Activated T-cell treated with anti-CD3 and anti-CD28 coated beads, Interleukin-2, amount 50 U/mL, for 24 hours (primary cell): ENCODE data around the gene RFX4.

Experiments used
- DNase-seq: peaks from one replicate; pipeline ENCODE4 v3.0.0-alpha.2; 2020
- H3K27ac Mint-ChIP-seq: 2 replicates; pipeline ENCODE4 v1.8.0; 2020; ENCODE audit warnings: mild to moderate bottlenecking, mixed read lengths
- H3K27me3 Mint-ChIP-seq: 2 replicates; pipeline ENCODE4 v1.8.0; 2020; ENCODE audit warnings: mixed read lengths
- H3K36me3 Mint-ChIP-seq: 2 replicates; pipeline ENCODE4 v1.8.0; 2020; ENCODE audit warnings: low read depth, mixed read lengths
- H3K4me1 Mint-ChIP-seq: 2 replicates; pipeline ENCODE4 v1.8.0; 2020; ENCODE audit warnings: low read depth, mixed read lengths
- H3K4me3 Mint-ChIP-seq: 2 replicates; pipeline ENCODE4 v1.8.0; 2020; ENCODE audit warnings: mild to moderate bottlenecking, moderate library complexity, mixed read lengths
- H3K9me3 Mint-ChIP-seq: 2 replicates; pipeline ENCODE4 v1.8.0; 2020; ENCODE audit warnings: mixed read lengths

The RFX4 gene

GRCh38 chr12:106648736-106649135 is 65.9 kb downstream of the RFX4 start:
- H3K4me1 Mint-ChIP-seq: no peaks in the 10 kb centered on the region
- no peaks in the 10 kb centered on the region for H3K9me3 Mint-ChIP-seq
- no peak for DNase-seq
- H3K27me3 Mint-ChIP-seq: peaks cover 3% of the 10 kb centered on the region
- no peaks in the 10 kb centered on the region for H3K36me3 Mint-ChIP-seq
- H3K27ac Mint-ChIP-seq: no peak overlapping the region
- H3K4me3 Mint-ChIP-seq: no peak overlapping the region

DNA sequence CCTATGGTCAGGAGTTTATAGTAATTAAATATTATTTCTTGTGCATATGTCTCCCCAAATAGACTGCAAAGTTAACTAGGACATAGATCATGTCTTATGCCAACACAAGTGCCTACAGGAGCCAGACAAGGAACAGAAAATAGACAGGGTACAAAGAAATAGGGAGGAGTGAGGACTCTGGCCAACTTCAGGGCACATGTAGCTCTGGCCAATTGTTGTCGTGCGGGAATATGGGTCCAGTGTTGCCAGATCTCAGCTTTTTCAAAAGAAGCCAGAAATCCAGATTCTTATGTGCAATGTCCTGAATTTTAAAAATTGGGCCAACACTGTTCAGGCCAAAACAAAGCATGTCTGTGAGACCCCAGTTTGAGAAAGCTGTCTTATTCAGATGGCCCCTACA is 68.7 kb downstream of the RFX4 start:
- no peaks in the 10 kb centered on the region for H3K4me1 Mint-ChIP-seq
- H3K27me3 Mint-ChIP-seq: peaks cover 3% of the 10 kb centered on the region
- H3K9me3 Mint-ChIP-seq: no peaks in the 10 kb centered on the region
- no peak overlapping the region for H3K4me3 Mint-ChIP-seq
- no peak for DNase-seq
- no peaks in the 10 kb centered on the region for H3K36me3 Mint-ChIP-seq
- H3K27ac Mint-ChIP-seq: no peak overlapping the region

DNA sequence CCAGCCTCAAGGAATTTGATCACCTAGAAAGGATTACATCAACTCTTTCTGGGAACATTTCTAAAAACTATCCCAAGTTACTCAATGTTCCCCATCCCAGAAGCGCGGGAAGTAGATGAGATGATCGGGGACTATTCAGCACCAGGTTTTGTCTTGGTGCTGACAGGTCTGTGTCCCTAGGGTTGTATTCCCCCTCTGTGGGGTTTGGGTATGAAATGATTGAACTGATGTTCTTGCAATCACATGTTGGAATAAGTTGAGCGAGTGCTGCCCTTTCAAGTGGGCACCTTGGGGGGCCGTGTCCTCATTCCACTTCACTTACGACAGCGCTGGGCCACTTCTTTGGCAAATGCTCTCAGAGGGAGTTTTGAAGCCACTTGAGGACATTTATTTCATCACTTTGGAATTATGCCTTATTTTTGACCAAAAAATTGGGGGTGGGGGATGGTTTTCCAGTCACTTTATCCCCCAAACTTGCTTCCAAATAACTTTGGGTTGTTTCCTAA is 69.8 kb downstream of the RFX4 start:
- no peaks in the 10 kb centered on the region for H3K9me3 Mint-ChIP-seq
- H3K27ac Mint-ChIP-seq: no peak overlapping the region
- no peaks in the 10 kb centered on the region for H3K36me3 Mint-ChIP-seq
- no peaks in the 10 kb centered on the region for H3K4me1 Mint-ChIP-seq
- no peak overlapping the region for H3K4me3 Mint-ChIP-seq
- peaks cover 3% of the 10 kb centered on the region for H3K27me3 Mint-ChIP-seq
- DNase-seq: no peak

DNA sequence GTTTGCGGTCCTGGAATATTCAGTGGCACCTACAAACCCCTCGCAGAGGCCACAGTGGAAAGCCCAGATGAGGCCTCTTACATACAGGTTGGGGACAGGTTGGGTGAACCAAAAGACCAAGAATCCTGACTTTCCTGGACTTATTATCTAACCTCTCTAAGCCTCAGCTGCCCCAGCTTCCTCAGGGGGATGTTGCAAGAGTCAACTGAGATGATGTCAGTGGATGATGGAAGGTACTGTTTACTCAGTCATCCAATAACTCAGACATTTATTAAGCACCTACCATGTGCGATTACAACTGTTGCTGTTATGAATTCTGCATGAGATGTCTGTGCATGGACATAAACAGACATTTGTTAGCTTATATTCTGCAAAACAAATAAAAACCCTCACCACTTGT is 72.8 kb downstream of the RFX4 start:
- Mint-ChIP-seq H3K4me1 (no peaks in the 10 kb centered on the region), H3K27ac (no peak overlapping the region), H3K27me3 (peaks cover 2% of the 10 kb centered on the region), H3K36me3 (no peaks in the 10 kb centered on the region), H3K4me3 (no peak overlapping the region), H3K9me3 (no peaks in the 10 kb centered on the region)
- DNase-seq: no peak

GRCh38 chr12:106657488-106657887 is 74.7 kb downstream of the RFX4 start:
- H3K4me3 Mint-ChIP-seq: no peak overlapping the region
- no peaks in the 10 kb centered on the region for H3K4me1 Mint-ChIP-seq
- H3K27ac Mint-ChIP-seq: no peak overlapping the region
- no peaks in the 10 kb centered on the region for H3K36me3 Mint-ChIP-seq
- H3K27me3 Mint-ChIP-seq: peaks cover 2% of the 10 kb centered on the region
- no peak for DNase-seq
- H3K9me3 Mint-ChIP-seq: peaks cover 13% of the 10 kb centered on the region

GRCh38 chr12:106663385-106663784 is 80.6 kb downstream of the RFX4 start:
- no peak overlapping the region for H3K4me3 Mint-ChIP-seq
- no peak overlapping the region for H3K27ac Mint-ChIP-seq
- no peaks in the 10 kb centered on the region for H3K36me3 Mint-ChIP-seq
- DNase-seq: no peak
- H3K27me3 Mint-ChIP-seq: no peaks in the 10 kb centered on the region
- H3K9me3 Mint-ChIP-seq: peaks cover 32% of the 10 kb centered on the region
- H3K4me1 Mint-ChIP-seq: no peaks in the 10 kb centered on the region

GRCh38 chr12:106669216-106669615 is 86.4 kb downstream of the RFX4 start:
- Mint-ChIP-seq H3K36me3 (no peaks in the 10 kb centered on the region), H3K4me1 (no peaks in the 10 kb centered on the region), H3K27me3 (peaks cover 48% of the 10 kb centered on the region), H3K9me3 (peaks cover 8% of the 10 kb centered on the region), H3K4me3 (no peak overlapping the region), H3K27ac (no peak overlapping the region)
- no peak for DNase-seq

DNA sequence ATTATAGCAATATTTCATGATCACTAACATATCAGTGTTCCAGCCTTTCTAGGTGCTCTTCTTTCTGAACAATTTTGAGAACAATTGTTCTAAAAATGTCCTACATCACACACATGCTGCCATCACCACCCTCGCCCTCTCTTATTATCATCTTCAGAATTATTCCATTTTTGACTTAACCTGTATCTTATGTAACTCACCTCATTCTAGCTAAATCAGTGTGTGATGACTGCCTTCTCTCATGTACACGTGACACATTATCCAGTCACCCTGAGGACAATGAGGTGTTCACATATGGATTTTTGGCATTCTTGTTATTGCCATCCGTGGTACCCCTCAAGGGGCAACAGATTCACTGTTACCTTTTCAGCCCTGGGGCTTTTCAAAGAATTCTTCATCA is 87.3 kb downstream of the RFX4 start:
- no peaks in the 10 kb centered on the region for H3K4me1 Mint-ChIP-seq
- H3K9me3 Mint-ChIP-seq: no peaks in the 10 kb centered on the region
- no peaks in the 10 kb centered on the region for H3K36me3 Mint-ChIP-seq
- H3K27me3 Mint-ChIP-seq: peaks cover 48% of the 10 kb centered on the region
- no peak overlapping the region for H3K27ac Mint-ChIP-seq
- no peak overlapping the region for H3K4me3 Mint-ChIP-seq
- no peak for DNase-seq

DNA sequence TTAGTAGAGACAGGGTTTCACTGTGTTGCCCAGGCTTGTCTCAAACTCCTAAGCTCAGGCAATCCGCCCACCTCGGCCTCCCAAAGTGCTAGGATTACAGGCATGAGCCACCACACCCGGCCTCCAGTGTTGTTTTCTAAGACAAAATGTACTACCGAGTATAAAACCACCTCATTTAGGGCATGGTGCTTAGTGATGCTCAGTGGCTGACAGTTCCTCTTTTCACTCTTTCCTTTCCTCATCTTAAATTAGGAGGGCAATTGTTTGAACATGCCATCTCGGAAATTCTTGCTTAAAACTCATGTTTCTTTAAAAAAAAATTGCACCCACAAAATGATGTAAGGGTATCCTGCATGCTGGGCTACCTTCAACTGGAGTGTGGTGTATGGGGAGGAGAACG is 89.0 kb downstream of the RFX4 start:
- Mint-ChIP-seq H3K36me3 (no peaks in the 10 kb centered on the region), H3K27me3 (peaks cover 48% of the 10 kb centered on the region), H3K9me3 (no peaks in the 10 kb centered on the region), H3K4me1 (no peaks in the 10 kb centered on the region), H3K4me3 (no peak overlapping the region), H3K27ac (no peak overlapping the region)
- no peak for DNase-seq

- Mint-ChIP-seq H3K4me3 (no peak overlapping the region), H3K36me3 (no peaks in the 10 kb centered on the region), H3K4me1 (no peaks in the 10 kb centered on the region), H3K27ac (no peak overlapping the region), H3K9me3 (no peaks in the 10 kb centered on the region), H3K27me3 (peaks cover 48% of the 10 kb centered on the region)
- no peak for DNase-seq
Observed at GRCh38 chr12:106672314-106673025, 89.7 kb downstream of the RFX4 start.

DNA sequence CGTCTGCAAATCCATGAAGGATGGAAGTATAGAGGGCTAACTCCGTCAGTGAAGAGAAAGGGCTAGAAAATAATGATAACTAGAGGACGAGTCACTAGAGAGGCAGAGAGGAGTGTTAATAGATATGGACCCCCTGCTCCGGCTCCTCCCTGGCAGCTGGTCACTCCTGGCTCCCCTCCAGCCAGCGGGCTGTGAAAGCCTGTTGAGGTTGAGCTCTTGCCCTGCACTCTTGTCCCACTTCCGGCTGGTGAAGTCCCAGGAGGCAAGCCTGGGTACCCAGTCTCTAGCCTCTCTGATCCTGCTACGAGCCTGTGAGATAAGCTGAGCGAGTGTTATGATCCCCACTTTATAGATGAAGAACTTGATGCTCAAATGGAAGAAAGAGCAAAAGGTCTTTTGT is 90.3 kb downstream of the RFX4 start:
- Mint-ChIP-seq H3K27ac (no peak overlapping the region), H3K4me3 (no peak overlapping the region), H3K9me3 (no peaks in the 10 kb centered on the region), H3K4me1 (no peaks in the 10 kb centered on the region), H3K36me3 (no peaks in the 10 kb centered on the region), H3K27me3 (peaks cover 48% of the 10 kb centered on the region)
- no peak for DNase-seq

GRCh38 chr12:106675651-106676435 is 93.0 kb downstream of the RFX4 start:
- DNase-seq: no peak
- Mint-ChIP-seq H3K4me3 (no peak overlapping the region), H3K36me3 (no peaks in the 10 kb centered on the region), H3K9me3 (no peaks in the 10 kb centered on the region), H3K27ac (no peak overlapping the region), H3K27me3 (peaks cover 30% of the 10 kb centered on the region), H3K4me1 (no peaks in the 10 kb centered on the region)

- H3K27me3 Mint-ChIP-seq: no peaks in the 10 kb centered on the region
Observed at GRCh38 chr12:106679574-106679973, 96.8 kb downstream of the RFX4 start.

GRCh38 chr12:106680280-106680679 is 97.5 kb downstream of the RFX4 start:
- Mint-ChIP-seq H3K4me1 (no peaks in the 10 kb centered on the region), H3K9me3 (no peaks in the 10 kb centered on the region), H3K27ac (no peak overlapping the region), H3K36me3 (no peaks in the 10 kb centered on the region), H3K4me3 (no peak overlapping the region), H3K27me3 (no peaks in the 10 kb centered on the region)
- no peak for DNase-seq

More at GRCh38 chr12:106679574-106679973, 96.8 kb downstream of the RFX4 start:
- Mint-ChIP-seq H3K27ac (no peak overlapping the region), H3K36me3 (no peaks in the 10 kb centered on the region), H3K4me1 (no peaks in the 10 kb centered on the region), H3K9me3 (no peaks in the 10 kb centered on the region), H3K4me3 (no peak overlapping the region)
- no peak for DNase-seq

GRCh38 chr12:106681210-106681609 is 98.4 kb downstream of the RFX4 start:
- no peaks in the 10 kb centered on the region for H3K4me1 Mint-ChIP-seq
- H3K9me3 Mint-ChIP-seq: no peaks in the 10 kb centered on the region
- no peak overlapping the region for H3K4me3 Mint-ChIP-seq
- H3K36me3 Mint-ChIP-seq: no peaks in the 10 kb centered on the region
- no peak for DNase-seq
- no peak overlapping the region for H3K27ac Mint-ChIP-seq
- H3K27me3 Mint-ChIP-seq: no peaks in the 10 kb centered on the region
